Stimulated activated CD8-positive, alpha-beta memory T cell treated with anti-CD3 and anti-CD28 coated beads, Interleukin-15, amount 100 ng/mL, for 4 hours (primary cell): ENCODE results near the gene LSAMP.
"Not testable (repeated sequence)": the region's sequence is repeated elsewhere in the genome, so short reads cannot be mapped to it uniquely, and the experiment has no call there.

Experiments
- DNase-seq, 2 donors: peaks; one replicate each; pipeline ENCODE4 v3.0.0-alpha.2; 2020; ENCODE audit warnings: low read depth in 2 of 2

The LSAMP gene

DNA sequence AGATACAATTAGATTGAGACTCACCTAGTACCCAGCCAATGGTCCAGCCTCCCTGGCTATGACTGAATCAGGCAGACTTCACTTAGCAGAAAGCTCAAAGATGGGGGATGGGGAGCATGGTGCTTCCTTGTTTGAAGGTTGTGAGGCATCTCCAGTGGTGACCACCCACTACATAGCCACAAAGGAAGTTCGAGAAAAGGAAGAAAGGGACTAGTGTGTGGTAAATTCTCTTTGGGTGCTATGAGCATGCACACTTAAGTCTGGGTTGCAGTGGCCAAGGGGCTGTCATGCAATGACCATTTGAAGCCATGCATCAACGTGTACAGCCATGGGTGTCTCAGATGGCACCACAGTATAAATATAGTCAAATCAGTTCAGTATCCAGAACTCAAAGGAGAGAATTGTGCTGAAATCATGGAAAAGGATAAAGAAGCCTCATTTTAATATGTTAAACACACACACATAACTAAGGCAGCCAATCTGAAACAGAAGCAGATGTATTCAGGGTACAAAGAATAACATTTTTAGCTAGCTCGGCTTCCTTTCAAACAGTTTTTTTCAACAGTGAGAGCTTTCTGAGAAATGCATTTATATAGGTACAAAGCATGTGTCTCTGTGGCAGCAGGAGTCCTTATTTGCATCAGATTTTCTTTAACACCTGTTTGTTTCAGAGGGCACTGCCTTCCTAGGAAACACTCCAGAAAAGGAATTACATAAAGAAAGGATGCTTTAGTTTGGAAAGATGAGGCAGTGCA is 546.5 kb downstream of the LSAMP start:
- no peak for DNase-seq

DNA sequence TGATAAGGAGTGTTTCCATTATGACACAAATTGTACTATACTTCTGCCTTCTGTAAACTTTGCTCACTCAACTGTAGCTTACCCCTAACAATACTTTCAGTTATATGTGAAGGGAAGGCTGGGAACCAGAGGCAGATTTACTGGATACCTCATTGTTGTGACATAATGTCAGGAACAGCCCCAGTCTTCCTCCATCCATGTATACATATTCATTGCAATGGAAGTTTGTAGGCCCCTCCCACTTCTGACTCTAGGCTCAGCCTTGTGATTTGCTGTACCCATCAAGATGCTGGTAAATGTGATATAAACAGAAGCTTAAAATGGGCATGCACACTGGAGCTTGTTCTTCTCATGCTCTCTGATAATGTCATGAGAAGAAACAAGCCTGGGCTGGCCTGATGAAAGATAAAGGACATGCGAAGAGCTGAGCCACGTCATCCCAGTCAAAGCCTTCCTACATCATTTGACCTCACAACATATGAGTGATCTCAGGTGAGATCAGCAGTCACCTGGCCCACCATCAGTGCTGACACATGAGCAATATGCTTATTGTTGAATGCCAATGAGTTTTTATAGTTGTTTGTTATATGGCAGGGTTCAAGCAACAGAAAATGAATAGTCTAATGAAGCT is 554.2 kb downstream of the LSAMP start:
- no peak for DNase-seq

DNA sequence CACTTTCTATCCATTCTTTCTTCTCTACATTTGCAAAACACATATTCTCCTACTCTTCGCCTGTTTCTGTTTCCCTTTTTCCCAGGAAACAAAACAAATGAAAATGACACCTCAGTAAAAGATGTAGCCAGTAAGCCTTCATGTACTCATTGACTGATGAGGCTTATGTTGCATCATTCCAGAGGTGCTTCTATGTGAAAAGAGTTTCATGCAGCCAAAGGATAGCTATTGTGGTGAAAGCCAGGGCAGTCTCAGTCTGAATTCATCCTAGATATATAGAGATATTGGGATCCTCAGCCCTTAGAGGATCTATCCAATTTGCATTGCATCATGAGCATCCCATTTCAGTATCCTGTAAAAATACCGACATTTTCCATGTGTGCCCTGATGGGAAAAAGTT is 554.7 kb downstream of the LSAMP start:
- no peak for DNase-seq

DNA sequence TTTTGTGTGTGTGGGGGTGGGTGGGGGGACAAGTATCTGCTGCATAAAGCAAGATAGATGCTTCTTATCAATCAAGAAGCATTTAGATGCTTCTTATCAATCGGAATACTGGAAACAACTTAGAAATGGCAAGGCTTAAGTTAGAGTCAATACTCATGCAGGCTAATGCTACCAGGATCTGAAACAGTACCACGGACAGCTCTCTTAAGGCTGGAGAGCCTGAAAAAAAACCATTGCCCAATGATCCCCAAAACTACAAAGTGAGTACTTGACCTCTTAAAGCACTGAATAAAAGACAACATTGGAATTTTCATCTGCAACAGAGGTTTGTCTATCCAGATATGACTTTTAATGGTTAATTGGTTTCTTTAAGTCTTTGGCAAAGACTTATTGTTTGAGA is 559.7 kb downstream of the LSAMP start:
- DNase-seq, result no peak

DNA sequence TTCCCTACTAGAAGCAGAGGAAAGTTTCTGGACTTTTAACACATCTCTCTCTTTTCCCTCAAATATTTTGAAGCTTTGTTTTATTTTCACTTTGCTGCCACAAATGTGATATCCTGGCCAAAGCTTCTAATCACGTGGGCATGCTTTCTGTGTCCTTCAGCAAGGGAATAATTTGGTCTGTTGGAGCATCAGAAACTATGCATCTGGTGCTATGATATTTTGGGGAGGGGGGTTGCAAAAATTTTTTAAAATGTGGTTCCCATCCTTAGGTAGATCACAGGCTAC is 567.7 kb downstream of the LSAMP start:
- DNase-seq, result no peak

DNA sequence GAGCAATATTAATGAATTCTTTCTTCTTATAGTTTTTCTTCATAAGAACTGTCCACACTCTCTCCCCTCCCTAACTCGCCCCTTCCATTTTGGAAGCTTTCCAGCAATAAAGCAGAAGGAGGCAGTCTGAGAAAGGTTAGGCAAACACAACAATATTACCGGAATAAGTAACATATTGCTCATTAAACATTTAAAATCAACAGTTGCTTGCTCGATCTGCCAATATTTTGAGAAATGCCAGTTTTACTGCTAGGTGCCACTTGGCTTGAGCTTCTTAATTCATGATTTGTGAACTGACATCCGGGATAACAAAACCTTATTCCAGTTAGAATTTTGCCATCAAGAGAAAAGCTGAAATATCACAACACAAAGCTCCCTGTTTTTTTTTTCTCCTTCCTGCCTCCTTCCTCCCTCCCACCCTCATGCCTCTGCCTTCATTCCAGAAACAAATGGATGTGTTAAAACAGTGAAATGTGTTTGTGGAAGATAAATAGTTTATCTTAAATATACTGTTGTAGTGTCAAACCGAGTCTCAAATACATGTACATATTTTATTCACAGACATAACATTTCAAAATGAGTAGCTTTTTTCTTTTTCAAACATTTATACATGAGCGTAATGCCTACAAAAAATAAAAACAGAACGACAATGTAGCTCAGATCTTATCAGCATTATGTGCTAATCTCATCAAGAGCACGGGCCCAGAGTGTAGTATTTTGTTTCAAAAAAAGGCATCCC is 568.2 kb downstream of the LSAMP start:
- DNase-seq, result no peak

DNA sequence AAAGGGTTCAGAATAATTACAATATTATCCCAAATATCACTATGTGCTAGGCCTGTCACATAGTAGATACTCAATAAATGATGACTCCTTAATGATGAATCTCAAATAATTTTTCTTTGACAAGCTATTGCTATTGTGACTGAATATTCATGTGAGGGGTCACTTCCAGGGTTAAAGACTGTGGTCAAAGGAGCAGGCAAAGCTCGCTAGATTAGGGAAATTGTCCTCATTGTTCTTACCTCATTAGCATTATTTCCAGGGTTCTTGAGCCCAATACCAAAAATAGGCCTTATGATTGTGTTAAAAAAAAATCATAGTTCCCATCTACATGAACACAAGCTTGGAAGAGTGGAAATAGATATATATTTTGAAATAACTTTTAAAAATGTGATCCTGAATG is 569.8 kb downstream of the LSAMP start:
- DNase-seq, result no peak

DNA sequence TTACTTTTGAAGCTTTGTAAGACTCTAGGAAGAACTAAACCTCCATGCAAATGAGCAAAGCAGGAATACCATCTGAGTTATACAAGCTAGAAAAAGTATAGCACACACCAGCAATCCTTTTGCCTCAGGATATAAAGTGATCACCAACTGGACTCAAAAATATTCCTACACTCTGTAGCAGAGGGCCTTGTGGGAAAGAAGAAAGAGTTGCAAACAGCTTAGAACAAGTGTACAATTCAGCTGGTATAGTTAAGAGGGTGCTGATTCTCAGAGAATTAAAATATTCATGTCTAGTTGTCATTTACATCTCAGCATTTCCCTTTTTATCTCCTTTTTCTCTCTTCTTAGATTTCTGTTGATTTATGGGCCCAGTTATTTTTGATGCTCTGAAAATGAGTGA is 573.6 kb downstream of the LSAMP start:
- no peak for DNase-seq

DNA sequence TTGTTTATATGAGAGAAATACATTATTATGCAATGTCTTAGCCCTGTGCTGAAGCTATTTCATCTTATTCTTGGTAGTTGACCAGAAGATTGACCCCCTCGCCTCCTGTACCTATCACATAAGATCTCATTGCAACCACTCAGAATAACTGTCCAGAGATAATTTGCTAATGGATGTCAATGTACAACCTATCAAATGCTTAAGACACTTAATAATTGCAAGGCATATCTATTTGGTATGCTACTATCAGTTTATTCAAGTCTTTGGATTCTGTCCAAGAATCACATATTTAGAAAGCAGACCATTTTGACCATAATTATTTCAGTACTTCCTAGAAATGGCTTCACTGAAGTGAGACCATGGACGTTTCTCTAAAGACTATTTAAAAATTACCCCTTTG is 580.4 kb downstream of the LSAMP start:
- DNase-seq, result no peak

DNA sequence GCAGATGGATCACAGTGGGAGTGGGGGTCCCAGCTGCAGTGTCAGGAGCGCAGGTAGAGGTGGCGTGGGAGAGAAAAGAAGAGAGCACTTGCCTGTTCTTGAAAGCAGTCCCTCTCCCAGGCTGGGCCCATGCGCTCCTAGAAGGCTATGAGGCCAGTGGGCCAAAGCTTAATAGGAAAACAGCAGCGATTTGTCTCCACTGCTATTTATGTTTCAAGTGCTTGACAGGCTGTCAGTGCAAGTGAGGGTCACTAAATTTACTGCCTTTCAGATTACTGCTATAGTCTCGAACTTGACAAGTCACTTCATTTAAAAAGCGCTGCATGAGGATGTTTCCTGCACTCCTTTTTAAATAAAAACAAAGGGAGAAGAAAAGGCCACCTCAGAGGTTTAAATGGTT is 582.4 kb downstream of the LSAMP start:
- DNase-seq, result no peak

DNA sequence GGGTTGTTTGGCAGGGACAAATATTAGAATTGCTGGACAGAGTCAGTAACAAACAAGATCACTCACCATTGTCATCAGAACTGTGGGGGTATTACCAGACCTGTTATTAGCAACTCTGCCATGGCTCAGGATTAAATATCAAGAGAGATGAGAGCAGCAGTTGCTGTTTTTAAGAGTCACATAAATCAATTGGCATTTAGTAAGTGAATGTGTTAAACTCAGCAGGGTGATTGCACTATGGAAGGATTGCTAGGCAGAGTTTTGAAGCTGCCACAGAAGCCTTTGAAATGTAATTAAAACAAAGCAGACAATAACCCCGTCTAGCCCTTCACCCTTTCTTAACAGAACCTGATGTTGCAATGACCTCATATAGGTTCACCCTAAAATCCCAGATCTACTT is 583.2 kb downstream of the LSAMP start:
- DNase-seq, result no peak

DNA sequence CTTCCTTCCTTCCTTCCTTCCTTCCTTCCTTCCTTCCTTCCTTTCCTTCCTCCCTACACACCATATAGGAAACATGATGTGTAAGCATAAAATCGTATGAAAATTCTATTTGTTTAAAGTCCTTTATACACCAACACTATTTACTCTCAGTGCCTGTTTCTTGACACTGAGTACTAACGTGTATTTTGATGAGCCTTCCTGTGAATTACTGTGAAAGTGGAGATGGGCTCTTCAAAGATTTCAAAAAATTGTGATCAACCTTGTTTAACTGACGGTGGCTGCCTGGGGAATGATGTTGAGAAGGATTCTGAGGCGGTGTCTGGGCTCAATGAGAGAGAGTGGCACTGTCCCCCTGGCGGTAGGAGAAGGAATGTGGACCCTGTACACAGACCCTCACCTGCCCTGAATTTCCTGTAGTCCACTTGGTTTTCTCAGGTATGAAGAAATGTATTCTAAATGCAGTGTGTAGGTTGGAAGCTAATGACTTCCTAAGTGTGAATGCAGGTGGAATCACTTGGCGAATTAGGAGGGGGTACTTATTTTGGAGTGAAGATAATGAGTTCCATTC is 584.0 kb downstream of the LSAMP start:
- no peak for DNase-seq

DNA sequence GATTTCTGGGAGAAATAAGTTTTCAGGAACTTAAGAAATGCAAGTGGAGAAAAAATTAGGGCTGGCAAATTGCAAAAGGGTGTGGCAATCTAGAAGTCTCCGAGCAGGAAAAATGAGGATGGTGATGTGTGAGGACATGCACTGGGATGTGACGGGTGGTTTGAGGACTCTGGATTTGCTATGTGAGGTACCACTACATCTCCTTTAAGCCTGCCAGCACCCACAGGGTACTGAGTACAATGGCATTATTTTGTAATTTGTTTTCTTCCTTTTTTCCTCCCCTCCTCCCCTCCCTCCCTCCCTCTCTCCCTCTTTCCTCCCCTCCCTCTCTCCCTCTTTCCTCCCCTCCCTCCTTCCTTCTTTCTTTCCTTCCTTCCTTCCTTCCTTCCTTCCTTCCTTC is 584.5 kb downstream of the LSAMP start:
- DNase-seq, result no peak

DNA sequence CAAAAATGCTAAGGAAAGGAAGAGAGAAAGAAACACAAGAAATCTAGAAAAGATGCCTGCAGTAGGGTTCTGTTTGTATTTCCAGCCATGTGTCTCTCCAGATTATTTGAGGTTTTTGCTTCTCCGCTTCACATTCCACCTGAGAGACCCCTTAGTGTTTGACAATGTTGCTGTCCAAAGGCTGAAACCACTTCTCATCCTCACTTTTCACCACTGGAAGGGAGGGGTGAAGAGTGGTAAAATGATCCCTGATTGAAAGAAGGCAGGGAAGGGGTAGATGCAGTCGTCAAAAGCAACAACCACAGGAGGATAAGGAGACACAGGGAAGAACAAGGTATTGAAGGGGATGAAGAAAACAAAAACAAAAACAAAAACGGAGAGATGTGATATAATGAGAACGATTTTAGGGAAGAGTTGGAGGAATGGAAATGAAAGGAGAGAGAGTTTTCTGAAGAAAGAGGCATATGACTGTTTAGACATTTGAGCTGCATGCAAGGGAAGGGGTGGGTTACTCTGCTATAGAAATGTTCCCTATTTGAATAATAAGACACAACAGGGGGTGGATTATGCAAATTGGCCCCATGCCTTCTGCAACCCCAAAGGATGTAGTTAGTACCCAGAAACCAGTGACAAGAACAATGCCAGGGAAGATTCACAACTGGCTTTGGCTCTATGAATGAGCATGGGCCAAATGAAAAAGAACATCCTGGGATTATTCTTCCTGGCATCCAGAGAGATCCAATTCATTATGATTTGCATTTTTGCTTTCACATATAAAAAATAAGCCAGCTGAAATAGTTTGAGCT is 586.1 kb downstream of the LSAMP start:
- DNase-seq, result no peak

DNA sequence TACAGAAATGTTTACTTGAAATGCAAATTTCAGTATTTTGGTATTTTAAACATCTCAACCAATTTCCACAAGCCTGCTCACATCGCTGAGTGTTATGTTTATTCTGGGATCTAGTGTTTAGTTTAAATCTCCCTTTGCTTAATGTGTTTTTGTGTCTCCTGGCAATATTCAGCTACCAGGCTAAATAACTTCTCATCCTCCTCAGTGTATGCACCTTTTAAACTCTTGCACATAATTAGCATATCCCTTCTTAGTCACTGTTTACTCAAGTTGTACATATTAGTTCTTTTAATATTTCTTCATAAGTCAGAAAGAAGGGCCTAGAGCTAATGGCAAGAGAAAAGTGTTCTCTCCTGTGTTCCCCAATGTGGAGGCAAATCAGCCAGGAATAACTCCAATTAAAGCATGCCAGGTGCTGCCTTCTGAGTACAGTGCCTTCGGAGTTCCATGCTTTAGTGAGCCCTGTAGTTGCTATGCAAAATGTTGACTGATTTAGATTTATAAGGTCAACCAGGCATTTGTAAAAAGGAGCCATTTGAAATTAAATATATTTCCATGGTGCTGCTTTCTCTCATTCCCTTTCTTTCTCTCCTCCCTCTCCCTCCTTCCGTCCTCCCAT is 587.7 kb downstream of the LSAMP start:
- DNase-seq, result no peak

DNA sequence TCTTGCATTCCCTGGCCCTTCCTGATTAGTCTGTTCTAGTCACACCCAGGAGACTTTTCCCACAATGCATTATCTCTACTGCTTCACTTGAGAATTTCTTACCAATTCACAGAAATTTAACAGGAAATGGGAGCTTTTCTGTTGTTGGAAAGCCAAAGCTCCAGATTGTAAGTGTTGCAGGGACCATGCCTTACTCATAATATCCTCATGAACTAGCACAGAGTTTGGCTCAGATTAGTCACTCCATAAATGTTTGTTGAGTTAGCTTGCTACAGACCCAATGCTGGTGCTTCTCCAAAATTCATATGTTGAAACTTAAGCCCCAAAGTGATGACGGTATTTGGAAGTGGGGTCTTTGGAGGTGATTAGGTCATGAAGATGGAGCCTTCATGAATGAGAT is 589.4 kb downstream of the LSAMP start:
- DNase-seq, result no peak

DNA sequence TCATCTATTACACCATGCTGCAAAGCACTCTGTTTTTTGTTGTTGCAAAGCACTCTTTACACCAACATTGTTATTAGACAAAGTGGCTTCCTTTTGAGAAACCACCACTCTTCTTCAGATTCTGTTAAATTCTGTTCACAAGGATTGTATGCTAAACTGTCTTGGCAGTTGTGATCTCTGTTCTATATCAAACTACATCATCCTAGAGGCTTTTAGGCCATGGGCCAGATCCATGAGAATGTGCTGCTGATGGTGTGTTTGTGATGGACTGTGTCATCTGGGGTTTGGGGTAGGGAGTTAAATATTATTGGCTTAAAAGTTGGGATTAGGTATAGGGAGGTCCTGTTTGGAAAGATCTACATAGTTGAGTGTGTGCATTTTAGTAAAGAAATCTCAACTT is 592.2 kb downstream of the LSAMP start:
- DNase-seq, result no peak

DNA sequence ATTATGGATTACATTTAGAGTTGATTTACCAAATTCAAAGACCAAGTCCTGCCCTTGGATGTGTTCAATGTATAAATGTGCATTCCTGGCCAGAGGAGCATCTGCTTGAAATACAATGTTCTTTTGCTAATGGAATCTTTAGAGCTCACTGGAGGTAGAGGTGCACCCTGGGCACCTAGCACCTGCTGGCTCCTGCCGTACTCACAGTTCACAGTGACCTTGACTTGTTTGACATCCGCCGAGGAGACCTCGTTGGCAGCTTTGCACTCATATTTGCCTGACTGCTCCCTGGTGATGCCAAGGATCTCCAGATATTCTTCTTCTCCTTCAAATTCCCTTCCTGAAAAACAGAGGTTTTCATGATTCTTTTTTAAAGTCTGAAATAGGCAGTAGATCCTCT is 593.0 kb downstream of the LSAMP start:
- no peak for DNase-seq

DNA sequence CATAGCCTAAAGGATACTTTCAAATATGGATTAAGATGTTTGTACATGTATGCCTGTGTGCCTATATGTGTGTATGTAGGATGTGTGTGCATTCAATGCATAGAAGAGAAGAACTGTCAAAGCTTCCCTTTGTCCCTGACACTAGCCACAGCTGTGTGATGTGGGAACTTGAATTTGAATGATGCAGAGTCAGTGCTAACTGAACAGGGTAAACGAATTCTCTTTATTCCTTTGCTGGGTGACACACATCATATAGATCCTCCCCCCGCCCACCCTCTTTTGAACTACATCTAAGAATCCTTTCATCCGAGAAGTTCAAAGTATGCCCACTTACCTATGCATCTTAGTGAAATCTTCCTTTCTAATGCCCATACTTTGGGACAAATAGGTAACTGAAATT is 593.7 kb downstream of the LSAMP start:
- no peak for DNase-seq

DNA sequence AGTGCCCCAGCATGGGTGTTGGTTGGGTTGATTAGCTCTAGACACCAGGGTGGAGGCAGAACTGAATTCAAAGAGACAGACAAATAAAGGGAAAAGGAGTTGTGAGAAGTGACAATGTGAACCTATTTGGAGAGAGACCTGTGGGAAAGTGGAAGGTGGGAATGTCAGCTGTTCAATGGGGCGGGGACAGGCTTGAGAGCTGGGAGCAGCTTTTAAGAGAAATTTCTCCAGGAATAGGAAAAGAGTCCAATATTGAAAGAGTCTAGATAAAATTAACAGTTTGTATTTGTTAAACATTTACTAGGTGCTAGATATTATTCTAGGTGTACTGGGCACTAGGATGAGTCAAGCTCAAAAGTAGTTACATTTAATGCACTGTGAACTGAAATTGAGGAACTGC is 596.6 kb downstream of the LSAMP start:
- DNase-seq, result no peak

DNA sequence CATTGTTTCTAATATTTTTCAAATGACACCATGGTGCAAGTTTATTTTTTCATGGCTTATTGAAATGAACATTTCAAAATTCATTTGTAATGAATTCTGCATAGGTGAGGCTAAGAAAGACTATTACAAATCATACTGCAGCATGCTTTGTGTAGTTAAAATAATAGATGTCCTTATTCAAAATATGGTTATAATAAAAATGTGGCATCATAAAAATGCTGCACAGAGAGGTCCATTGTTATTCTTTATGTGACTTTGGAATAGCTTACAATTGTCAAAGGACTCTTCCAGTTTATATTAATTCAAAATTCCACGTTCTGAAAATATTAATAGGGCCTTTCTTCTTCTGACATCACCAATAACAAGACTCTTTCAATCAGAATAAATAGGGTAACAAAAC is 599.3 kb downstream of the LSAMP start:
- no peak for DNase-seq

DNA sequence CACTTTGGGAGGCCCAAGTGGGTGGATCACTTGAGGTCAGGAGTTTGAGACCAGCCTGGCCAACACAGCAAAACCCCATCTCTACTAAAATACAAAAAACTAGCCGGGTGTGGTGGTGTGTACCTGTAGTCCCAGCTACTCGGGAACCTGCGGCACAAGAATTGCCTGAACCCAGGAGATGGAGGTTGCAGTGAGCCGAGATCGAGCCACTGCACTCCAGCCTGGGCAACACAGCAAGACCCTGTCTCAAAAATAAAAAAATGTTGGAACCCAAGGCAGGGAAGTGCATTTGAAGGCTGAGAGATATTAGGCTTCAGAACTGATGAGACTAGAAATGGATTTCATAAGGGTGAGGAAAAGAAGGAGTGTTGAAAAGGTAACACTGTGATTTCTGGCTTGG is 600.6 kb downstream of the LSAMP start:
- not testable (repeated sequence) for DNase-seq
